Testis (tissue), 3 donors: ENCODE data around the gene CD44. TPM values are rescaled to one million over a fixed set of nuclear protein-coding genes. Genes with fewer than 3 reads are reported as not detected.

Experiments used
- DNase-seq: peaks from one replicate; pipeline ENCODE4 v3.0.0-alpha.2; 2019
- H3K27ac ChIP-seq, 2 donors: fragments of 200-600 bp; sonication (generic); one replicate each; pipeline ENCODE4 v1.5.1; 2019
- H3K27me3 ChIP-seq: fragments of 200-600 bp; sonication (generic); one replicate; pipeline ENCODE4 v1.5.1; 2019
- H3K36me3 ChIP-seq: fragments of 200-600 bp; sonication (generic); one replicate; pipeline ENCODE4 v1.5.1; 2017; ENCODE audit warnings: low read depth; ENCODE audit errors: missing control alignments
- H3K4me1 ChIP-seq: fragments of 200-600 bp; sonication (generic); one replicate; pipeline ENCODE4 v1.5.1; 2019
- H3K4me3 ChIP-seq, 2 donors: fragments of 200-600 bp; sonication (generic); one replicate each; pipeline ENCODE4 v1.5.1; 2017 to 2019
- H3K9me3 ChIP-seq: fragments of 200-600 bp; sonication (generic); one replicate; pipeline ENCODE4 v1.5.1; 2017
- CTCF ChIP-seq, 3 experiments: fragments of 450-650 bp in 2 of 3; fragments of 200-600 bp in 1 of 3; sonication (generic) in 1 of 3; IDR thresholded peaks; one replicate each; pipeline ENCODE4 v1.5.1; 2016 to 2019; ENCODE audit warnings: antibody characterized with exemption in 3 of 3, mild to moderate bottlenecking in 2 of 3, moderate library complexity in 1 of 3
- POLR2A ChIP-seq: fragments of 450-650 bp; IDR thresholded peaks from one replicate; pipeline ENCODE4 v1.6.1; 2017; ENCODE audit warnings: antibody characterized with exemption, mild to moderate bottlenecking, moderate library complexity
- WGBS, 2 donors: methylation state at CpG; one replicate each; pipeline ENCODE4 v1.1.5; 2018; 5-methylcytosine and 5-hydroxymethylcytosine counted together
- intact Hi-C: fragments of 100-400 bp; cut with DNase I; formaldehyde crosslinking; loops from one replicate; pipeline ENCODE4 v1.15.1; 2023; ENCODE audit warnings: low total_unique reads
- polyA plus RNA-seq: library from polyadenylated mRNA; stranded (reverse); fragments of 350-450 nt; fragmentation: Illumina TruSeq; extraction: RNeasy Lipid Tissue Mini Kit (QIAGEN cat#74804); gene quantifications from one replicate; pipeline ENCODE4 v1.2.3, GENCODE V29; 2014; ENCODE audit warnings: low read depth, low replicate concordance; ENCODE audit not compliant: insufficient read depth
- total RNA-seq, 2 donors: library from RNA; depleted of rRNA; stranded (reverse); fragments of >200 nt; gene quantifications; one replicate each; pipeline ENCODE4 v1.2.3, GENCODE V29; 2016

Gene CD44
- total and polyA plus RNA-seq, 3 donors from 2014 or later: 4.0 to 44.5 (median 13.4) TPM

DNA sequence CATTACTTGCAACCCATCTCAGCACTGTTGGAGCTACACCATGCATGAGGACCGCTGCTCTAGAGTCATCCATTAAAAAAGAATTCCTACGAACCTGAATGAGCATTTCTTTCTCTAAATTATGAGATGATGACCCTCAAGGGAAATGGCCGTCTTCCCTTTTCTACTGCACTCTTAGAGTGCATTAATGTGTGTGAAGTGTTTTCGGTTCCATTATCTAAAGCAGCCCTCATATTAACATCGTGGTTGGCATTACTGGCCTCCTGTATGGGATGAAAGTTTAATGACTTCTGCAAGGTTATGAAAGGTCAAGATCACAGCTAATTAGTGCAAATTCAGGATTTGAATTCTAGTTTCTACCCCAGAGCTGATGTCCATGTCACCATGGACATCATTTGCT is 16.7 kb downstream of the CD44 start:
- no peaks in the 10 kb centered on the region for H3K9me3 ChIP-seq
- H3K36me3 ChIP-seq: no peaks in the 10 kb centered on the region
- no peaks in the 10 kb centered on the region for H3K27me3 ChIP-seq
- TF ChIP-seq POLR2A (no peak), CTCF (IDR thresholded peaks at IDR 0.05) (no peak)
- DNase-seq: no peak
- 81 to 87% methylated on average over 5 of the region's 5 CpGs for WGBS, 2 donors
- no peak overlapping the region for H3K27ac ChIP-seq
- H3K4me3 ChIP-seq: no peak overlapping the region
- intact Hi-C loops: no loop called here
- H3K4me1 ChIP-seq: peaks cover 3% of the 10 kb centered on the region

DNA sequence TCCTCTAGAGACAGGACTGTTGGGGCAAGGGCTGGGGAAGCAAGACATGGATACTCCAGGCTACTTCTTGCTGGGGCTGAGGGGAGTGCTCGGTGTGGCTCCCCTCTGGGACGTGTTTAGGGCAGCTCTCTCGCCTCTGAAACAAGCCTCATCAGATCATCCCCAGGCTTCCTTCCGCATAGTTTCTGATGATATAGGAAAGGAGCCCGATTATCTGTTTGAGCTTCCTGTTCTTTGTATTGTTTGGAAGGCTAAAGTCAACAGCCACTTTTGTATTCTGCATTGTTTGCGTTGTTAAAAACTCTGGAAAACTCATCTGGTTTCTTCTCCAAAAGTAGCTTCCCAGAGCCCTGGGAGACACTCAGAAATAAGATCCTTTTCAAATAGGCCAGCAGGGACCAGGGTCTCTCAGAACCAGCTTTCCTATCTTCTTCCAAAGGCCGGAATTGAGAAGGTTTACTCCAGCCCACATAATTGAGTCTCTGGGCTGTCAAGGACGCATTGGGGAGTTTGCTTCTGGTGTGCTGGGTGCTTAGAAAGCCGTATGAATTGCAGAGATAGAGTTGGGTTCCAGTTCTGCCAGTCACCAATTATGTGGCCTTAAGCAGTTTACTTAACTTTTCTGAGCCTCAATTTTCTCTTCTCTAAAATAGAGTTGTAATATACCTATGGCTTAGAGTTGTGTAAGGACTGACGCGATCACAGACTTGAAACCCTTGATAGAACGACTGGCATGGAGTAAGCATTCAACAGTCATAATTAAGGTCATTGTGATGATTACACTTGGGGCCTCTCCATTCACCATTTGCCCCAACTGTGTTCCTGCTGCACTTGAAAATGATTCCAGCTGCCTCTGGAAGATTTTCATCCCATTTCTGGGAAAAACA is 19.1 kb downstream of the CD44 start:
- Histone ChIP-seq H3K4me1 (peaks cover 3% of the 10 kb centered on the region), H3K36me3 (no peaks in the 10 kb centered on the region), H3K27ac (no peak overlapping the region), H3K4me3 (no peak overlapping the region), H3K9me3 (no peaks in the 10 kb centered on the region), H3K27me3 (no peaks in the 10 kb centered on the region)
- 75% methylated on average over 12 of the region's 12 CpGs for WGBS, 2 donors
- intact Hi-C loops: no loop called here
- DNase-seq: no peak
- TF ChIP-seq POLR2A (no peak), CTCF (IDR thresholded peaks at IDR 0.05) (no peak)

DNA sequence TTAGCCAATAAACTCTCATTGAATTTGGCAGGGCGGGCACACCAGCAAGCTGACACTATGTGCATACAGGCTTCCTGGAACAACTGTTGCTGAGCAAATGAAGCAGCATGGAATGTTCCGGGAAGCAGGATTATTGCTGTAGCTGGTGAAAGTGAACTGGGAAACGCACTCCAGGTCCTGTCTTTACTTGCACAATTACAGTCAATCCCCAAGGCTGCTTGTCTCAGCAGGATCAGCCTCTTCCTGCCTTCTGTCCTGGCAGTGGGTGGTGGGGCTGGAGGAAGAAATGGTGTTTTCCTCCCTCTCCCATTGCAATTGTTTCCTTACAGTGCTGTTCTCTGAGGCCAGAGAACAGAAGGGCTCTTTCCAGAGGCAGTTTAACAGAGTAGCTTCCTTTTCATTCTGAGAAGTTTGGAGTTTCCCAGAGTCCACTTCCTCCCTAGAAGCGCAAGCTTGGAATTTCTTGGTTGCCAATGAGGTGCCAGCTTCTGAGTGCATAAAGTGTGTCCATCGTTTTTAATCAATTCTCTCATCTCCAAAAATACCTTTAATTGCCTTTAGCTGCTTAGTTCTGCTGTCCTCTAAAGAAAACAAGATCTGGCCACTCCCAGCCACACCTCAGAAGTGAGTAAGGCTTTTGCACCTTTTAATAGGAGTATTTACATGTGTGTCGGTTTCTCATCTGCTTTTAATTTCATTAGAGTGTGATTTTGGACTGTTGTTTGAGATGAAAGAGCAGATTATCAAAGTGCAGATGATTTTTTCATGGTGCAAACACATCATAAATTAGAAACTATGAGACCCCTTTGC is 19.9 kb downstream of the CD44 start:
- intact Hi-C loops: no loop called here
- peaks cover 3% of the 10 kb centered on the region for H3K4me1 ChIP-seq
- H3K27me3 ChIP-seq: no peaks in the 10 kb centered on the region
- no peak for TF ChIP-seq POLR2A
- TF ChIP-seq CTCF (IDR thresholded peaks at IDR 0.05): no peak
- no peaks in the 10 kb centered on the region for H3K36me3 ChIP-seq
- DNase-seq: peak; percentile 35
- WGBS, 2 donors: 63 to 74% methylated on average over 6 of the region's 6 CpGs
- H3K9me3 ChIP-seq: no peaks in the 10 kb centered on the region
- H3K4me3 ChIP-seq: no peak overlapping the region
- H3K27ac ChIP-seq: no peak overlapping the region

DNA sequence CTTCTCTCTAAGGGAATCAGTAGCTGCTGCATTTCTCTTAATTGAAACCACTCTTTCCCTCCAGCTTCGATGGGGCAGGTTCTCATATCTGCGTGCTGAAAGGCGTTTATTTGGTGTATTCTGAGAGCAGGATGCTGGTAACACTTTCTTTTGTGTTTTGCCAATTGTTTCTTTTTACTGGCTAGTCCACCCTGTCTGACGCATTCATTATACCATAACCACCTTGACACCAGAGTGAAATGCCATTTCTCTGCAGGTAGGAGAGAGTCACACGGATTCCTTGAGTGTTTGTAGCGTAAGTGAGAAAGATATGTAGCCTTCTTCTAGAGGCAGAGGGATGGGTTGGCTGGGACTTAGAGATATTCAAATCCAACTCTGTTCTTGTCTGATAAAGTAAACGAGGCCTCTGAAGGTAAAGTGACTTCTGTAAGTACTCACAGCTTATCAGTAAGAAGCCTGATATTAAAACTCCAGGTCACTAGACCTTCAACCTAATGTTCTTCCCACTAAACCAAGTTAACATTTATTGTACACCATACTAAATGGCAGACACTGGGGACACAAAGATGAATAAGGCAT is 21.4 kb downstream of the CD44 start:
- Histone ChIP-seq H3K4me1 (peaks cover 3% of the 10 kb centered on the region), H3K9me3 (no peaks in the 10 kb centered on the region), H3K36me3 (no peaks in the 10 kb centered on the region), H3K4me3 (no peak overlapping the region), H3K27me3 (no peaks in the 10 kb centered on the region), H3K27ac (no peak overlapping the region)
- no peak for DNase-seq
- no peak for TF ChIP-seq CTCF (IDR thresholded peaks at IDR 0.05)
- TF ChIP-seq POLR2A: no peak
- 87 to 90% methylated on average over 7 of the region's 7 CpGs for WGBS, 2 donors
- intact Hi-C loops: no loop called here
